NCI-H146 treated with DMSO at 0.1 percent for 48 hours (cell line): Measurements from ENCODE around the gene CEP72.

Experiments used
- DNase-seq: peaks from one replicate; lab custom pipeline; 2025; ENCODE audit not compliant: unreplicated experiment; lab: John Stamatoyannopoulos, UW

Gene CEP72

DNA sequence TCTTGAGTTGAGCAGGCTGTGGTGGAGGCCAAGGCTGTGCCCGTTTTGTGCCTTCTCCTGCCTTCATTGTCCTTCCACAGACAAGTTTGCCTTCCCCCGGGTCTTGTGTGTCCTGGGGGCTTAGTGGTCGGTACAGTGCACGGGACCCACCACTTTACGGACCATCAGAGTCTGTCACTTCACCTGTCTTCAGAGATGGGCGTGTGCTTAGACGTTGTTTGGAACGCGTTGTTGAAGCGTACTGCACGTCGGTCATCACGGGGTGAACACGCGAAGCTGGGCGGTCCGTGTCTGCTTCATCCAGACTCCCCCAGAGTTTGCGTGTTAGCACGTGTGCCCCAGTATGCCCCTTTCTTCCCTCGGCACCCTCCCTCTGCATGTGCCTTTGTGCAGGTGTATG is 24.8 kb downstream of the CEP72 start:
- no peak for DNase-seq

DNA sequence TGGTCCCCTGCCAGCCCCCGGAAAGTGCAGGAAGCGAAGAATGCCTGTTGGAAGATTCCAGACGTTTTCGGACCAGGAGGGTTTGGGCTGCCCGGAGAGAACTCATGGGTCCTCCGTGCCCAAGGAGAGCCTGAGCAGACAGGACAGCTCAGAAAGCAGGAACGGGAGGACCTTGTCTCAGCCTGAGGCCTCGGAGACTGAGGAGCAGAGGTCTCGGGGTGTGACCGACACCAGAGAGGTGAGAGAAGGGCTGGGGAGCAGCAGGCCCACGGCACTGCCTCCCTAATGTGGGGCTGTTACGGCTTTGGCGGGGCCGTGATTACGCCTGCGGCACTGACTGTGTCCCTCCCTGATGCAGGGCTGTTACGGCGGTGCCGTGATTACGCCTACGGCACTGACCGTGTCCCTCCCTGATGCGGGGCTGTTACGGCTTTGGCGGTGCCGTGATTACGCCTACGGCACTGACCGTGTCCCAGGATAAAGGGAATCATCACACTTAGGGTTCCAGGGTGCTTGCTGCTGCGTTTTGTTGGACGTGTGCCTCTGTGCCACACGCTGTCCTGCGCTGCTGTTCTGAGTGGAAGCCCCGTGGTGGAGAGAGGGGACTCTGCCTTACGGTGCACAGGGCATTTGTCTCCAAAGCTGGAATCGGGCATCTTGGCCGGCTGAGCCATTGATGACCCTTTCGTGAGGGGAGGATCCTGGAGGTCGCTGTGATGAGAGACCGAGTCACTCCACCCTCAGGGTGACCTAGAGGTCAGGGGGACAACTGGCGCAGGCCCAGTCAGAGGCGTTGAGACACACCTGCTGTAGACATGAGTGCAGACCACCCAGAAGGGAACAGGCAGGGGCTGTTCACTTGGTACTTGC is 25.7 kb downstream of the CEP72 start:
- DNase-seq, result no peak

DNA sequence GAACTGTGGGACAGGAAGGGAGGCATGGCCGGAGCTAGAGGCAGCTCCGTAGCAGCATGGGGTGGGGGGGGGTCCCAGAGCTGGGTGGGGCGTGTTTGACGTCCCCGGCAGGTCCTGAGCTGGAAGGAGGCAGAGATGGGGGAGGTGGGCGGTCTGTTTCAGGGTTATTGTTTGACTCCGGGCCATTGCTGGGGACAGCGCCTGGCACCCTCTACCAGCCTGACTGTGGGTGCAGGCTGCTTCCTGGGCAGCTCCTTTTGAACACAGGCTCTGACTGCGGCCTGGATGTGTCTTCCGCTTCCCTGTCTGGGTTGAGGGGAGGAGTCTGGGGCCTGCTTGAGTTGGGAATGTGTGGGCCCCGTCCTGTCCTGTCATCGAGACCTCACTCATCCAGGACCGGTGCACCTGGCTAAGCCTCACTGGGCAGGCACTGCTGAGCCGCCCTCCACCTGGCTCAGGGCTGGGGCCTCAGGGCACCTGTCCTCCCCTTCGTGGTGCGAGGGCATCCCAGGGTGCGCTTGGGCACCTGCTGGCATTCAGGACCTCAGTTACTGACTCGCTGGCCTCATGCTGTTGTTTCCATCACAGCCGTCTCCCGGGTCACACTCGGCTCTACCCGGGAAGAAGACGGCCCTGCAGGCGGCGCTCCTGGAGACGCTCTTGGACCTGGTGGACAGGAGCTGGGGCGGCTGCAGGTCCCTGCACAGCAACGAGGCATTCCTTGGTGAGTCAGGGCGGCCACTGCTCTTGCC is 26.5 kb downstream of the CEP72 start:
- DNase-seq, result no peak

DNA sequence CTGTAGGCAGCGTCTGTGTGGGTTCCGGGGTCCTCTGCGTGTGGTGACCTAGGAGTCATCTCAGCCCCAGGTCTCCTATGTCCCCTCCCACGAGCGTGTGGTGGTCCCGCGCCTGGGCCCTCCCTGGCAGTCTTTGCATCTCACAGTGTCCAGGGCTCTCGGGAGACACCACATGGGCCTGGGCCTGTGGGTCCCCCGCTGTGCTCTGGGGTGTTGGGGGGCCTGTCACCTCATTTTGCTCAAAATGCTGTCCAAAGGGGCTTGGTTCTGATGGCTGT is 27.1 kb downstream of the CEP72 start:
- DNase-seq, result no peak

DNA sequence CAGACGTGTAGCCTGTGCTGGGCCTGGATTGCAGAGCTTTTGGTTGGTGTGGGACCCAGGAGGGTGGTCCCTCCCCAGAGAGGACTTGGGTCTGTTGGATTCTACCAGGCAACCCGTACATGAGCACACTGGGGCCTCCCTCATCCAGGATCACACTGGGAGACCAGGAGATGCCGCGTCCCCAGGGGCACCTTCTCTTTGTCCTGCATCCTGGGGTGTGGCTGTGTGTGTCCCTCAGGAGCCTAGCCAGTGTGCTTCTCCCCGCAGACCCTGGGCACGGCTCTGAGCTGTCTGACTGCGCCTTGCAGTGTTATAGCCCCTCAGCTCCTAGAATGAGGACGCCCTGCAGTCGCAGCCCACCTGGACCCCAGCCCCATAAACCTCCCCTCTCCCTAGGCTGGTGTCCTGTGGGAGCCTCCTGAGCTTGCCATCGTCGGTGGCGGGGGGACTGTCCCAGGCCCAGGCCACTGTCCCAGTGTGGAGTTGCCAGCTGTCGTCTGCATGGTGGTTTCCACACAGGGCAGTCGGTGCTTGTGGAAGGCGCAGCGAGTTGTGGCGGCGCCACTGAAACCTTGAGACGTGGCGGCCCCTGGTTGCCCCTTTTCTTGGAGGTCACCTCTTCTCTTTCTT is 27.6 kb downstream of the CEP72 start:
- no peak for DNase-seq

DNA sequence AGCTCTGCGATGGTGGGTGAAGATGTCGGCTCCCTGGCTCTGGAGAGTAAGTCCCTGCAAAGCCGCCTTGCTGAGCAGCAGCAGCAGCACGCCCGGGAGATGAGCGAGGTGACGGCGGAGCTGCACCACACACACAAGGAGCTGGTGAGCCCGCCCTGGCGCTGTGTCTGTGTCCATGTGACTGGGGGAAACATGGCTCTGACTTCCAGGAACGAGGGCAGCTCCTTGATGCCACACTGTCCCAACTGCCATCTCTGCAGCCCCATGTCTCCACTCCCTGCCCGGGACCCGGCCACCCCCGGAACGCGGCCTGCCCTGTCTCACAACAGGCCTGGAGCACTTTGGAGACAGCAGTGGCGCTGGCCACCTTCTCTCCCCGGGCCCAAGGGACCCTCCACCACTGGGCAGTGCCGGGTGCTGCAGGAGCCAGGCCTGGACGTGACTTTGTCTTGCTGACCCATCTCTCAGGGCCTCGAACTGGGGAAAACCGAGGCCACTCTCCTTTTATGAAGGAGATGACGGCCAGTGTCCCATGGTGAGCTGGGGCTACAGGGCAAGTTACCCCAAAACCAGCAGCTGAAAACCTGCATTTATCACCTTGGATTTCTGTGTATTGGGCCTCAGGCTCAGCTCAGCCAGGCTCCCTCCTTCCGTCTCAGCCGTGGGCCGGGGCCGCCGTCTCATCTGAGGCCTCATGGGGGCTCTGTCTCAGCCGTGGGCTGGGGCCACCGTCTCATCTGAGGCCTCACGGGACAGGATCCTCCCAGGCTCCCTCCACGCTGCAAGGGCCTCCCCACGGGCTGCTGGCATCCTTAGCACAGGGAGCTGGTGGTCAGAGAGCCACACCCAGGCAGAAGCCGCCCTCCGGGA is 28.6 kb downstream of the CEP72 start:
- DNase-seq, result no peak

DNA sequence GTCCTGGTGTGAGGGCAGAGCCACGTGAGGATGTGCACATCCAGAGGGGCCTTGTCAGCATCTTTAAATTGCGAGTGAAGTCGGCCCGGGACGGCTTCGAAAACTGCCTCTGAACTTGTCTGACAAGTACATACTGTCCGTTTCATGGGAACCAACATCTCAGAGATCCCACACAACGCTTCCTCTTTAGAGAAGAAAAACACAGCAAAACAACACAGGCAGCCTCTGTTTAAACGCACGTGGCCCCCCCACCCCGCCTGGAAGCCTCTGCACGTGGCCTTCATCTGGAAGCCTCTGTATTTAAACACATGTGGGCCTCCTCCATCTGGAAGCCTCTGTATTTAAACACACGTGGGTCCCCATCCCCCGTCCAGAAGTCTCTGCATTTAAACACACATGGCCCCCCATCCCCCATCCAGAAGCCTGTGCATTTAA is 29.2 kb downstream of the CEP72 start:
- no peak for DNase-seq

DNA sequence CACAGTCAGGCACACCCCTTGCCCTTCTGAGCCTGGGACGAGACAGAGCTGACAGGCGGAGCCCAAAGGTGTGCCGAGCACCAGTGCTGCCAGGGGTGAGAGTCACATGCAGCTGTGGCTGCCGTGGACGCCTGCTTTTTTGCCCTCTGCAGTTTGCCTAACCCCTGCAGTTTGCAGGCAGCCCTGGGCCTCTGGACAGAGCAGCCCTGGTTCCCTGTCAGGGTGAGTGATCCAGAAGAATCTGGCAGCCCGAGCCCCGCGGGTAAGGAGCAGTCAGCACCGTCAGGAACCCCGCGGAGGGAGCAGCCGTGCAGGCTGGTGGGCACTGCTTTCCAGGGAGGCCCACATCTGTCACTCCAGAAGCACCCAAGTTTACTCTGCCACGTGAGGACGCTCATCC is 30.3 kb downstream of the CEP72 start:
- DNase-seq, result no peak

DNA sequence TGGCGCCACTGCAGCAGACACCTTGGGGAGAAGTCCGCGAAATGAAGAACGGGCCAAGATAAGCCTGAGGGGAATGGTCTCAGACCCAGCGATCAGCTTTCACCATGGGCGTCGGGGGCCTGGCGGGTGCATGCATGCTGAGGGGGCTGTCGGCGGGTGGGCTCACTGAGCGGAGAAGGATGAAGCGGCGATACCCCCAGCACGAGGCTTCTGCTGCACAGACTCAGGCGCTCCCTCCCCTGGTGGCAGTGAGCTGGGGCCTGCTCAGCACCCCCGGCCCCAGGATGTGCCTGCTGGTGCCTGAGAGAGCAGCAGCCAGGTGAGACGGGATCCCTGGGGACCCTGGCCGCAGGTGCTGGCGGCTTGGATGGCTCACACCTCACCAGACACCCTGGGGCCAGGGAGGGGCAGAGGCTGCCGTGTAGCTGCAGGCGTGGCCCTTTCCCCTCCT is 31.2 kb downstream of the CEP72 start:
- no peak for DNase-seq

DNA sequence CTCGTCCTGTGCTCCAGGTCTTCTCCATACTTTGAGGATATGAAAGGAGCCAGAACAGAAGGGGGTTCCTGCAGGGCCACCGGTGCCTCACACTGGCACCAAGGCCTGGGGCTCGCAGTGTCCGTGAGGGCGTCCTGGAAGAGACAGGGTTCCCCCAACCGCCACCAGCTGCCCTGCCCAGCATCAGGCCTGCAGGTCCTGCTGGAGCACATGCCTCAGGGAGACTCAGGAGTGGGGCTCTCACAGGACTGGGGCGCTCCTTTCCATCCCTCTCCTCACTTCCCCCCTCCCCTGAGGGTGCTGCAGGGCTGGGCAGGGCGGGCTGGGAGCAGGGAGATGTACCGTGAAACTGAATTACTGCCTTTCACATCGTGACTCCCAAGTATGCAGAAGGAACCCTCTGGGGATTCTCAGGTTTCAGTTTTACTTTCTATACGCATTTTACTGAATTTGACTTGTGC is 31.7 kb downstream of the CEP72 start:
- no peak for DNase-seq

DNA sequence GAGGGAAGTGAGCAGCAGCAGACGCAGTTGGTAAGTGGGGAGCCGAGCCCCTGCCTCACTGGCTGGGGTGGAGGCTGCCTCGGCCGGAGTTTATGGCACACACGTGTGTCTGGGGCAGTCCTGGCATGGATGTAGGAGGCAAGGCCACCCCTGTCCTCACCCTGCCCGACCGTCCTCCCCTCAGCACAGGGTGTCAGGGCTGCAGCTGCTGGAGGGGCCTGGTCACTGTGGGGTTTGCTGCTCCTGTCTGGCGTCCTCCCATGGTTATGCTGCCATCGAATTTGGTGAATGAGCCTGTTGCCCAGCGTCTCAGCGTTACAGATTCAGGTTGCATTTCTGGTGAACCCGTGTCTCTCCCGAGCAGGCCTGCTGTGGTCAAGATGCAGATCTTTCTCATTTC is 32.4 kb downstream of the CEP72 start:
- DNase-seq, result no peak

DNA sequence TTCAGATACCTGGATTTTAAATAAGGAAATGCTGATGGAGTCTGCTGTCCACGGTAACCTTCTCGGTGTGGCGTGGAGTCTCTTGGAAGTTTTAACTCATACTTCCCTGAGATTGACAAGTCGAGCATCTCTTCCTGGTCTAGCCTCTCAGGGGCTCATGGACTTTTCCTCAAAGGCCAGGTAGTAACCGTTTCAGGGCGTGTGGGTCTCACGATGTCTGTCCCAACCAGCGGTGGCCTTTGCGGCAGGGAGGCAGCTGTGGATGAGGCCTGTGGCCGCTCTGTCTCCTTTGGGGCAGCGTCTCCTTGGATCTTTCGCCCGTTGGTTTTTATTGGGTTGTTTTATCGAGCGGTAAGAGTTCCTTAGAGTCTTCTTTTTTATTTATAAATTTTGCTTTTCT is 32.8 kb downstream of the CEP72 start:
- no peak for DNase-seq

DNA sequence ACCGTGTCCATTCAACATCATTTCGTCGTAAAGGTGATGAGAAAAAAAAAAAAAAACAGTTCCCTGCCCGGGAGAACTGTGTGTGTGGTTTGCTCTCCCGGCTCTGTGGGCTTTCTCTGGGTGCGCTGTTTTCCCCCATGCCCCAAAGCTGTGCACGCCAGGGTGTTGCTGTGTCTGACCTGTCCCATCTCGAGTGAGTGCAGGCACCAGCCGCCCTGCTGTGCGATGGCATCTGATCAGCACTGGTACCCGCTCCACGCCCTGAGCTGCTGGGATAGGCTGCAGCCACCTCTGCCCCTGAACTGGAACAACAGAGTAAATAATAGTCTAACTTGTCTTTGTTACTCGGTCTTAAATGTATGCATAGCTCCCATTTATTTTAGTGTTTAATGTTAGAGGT is 33.3 kb downstream of the CEP72 start:
- no peak for DNase-seq

DNA sequence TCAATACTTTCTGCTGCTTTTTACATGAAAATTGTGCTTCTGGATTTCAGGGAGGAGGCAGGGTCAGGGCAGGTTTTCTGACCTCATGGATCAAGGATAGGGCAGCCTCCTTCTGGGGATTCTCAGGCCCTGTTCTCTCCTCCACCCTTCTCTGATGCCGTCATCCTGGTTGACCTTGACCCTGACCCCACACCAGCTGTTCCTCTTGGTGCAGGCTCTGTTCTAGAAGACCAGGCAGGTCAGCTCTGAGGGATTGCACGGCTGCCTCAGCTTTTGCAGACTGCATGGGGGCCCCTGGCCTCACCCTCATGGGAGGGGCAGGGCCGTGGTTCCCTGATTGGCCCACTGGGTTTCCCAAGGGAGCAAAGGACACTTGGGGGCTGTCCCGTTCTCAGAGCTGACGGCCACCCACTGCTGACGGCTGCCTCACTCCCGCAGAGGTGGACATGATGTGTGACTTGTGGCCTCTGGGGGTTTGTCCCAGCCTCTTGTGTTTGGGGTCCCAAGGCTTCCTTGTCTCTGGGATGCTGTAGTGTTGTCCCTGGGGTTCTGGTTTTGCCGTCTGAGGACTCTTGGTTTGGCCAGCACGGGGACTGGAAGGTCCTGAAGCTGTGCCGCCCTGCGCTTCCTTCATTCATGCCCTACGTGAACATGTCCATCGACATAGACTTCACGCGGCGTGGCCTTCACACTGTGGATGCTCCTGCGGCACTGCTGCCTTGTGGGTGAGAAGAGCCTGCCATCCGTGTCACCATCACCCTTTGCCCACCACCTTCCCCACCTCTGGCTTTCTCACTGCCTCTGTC is 34.5 kb downstream of the CEP72 start:
- no peak for DNase-seq

DNA sequence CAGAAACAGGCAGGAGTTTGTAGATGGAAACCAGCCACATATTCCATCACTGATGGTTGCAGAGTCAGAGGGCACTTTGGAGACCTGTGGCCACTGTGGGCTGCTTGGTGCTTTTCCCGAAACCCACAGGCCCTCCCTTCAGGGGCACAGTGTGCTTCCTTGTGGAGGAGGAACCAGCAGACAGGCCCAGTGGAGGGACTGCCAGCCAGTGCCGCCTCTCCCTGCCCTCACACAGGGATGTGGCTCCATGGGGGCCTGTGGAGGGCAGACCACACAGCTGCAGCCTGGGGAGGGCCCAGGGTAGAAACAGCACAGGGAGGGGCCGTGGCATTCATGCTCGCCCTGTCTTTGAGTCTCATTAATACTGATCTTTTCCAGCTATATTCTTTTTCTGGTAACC is 35.2 kb downstream of the CEP72 start:
- no peak for DNase-seq

DNA sequence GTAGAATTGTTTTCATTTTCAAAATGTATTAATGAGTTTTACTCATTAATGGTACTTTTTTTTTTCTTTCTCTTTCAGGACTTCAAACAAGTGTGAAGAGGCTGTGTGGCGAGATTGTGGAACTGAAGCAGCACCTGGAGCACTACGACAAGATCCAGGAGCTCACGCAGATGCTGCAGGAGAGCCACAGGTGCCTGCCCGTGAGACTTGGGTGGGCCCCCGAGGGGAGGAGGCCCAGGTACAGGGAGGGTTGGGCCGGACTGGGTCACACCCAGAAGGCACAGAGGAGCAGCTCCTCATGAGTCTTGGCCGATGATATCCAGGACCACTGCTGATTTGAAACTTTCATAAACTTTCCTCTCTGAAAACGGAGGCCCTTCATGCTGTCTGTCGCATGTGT is 35.6 kb downstream of the CEP72 start:
- DNase-seq, result no peak

DNA sequence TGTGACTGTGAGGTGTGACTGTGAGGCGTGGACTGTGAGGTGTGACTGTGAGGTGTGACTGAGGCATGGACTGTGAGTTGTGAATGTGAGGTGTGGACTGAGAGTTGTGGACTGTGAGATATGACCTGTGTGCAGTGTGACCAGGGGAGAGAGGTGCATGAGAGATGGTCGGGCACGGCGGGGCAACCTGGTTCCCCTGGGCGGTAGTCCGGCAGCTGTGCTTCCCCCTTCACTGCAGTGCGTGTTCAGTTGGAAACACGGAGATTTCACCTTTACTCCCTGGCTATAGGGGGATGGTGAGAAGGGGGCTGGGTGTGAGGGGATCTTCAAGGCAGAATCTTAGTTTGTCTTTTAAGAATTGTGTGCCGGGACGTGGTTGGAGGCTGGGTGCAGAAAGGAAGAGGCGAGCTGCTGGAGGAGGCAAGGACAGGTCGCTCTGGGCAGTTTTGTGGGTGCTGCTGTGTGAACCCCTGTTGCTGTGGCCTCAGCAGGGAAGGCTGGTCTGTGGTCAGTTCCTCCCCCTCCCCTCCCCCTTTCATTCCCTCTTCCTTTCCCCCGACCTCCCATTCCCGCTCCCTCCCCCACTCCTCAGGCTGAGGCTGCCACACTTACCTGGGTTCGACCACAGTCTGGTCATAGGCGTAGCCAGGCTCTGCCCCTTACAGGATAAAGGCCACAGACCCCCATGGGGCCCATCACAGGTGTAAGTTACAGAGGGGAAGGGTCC is 39.3 kb downstream of the CEP72 start:
- no peak for DNase-seq

DNA sequence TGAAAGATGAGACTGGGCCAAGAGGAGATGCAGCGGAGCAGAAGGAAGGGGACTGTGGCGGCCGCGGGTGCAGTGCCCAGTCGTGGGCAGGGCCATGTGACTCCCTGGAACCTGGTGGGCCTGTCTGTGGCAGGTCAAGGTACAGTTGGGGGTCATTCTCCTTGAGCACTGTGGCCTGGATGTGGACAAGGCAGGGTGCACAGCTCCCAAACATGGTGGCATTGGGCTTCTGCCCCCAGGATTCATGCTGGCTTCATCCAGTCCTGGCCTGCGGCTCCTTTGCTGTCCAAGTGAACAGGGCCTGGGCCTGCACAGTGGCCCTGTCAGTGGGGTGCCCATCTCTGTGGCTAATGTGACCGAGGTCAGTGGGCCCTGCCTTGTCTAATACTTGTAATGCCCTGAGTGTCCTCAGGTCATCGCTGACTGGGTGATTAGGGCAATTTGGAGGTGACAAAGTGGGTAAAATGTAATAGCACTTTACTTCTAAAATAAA is 39.9 kb downstream of the CEP72 start:
- no peak for DNase-seq

DNA sequence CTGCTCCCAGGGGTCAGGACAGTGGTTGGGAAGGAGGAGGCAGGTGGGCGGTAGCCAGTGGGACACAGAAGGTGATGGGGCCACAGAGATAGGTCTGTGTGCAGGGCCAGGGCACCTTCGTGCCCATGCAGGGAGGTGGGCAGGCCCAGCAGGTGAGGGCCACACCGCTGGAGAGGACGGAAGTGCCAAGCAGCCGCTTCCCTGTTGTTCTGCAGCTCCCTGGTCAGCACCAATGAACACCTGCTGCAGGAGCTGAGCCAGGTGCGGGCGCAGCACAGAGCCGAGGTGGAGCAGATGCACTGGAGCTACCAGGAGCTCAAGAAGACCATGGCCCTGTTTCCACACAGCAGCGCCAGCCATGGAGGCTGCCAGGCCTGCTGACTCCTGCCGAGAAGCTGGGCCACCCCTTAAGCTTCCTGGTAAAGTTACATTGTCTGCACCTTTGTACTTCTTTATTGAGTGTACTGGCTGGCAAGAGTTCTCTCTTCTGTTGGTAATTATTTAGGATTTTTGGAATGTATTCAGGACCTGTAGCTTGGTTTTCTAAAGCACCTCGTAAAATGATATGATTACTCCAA is 40.7 kb downstream of the CEP72 start:
- DNase-seq, result peak; percentile 19
